A673 (cell line): ENCODE data around the gene MSH5. TPM values are rescaled to one million over a fixed set of nuclear protein-coding genes. Genes with fewer than 3 reads are reported as not detected.

Experiments used
- BruUV-seq: library from RNA; stranded (reverse); fragments of 400-500 nt; replicated peaks from 2 replicates; lab custom pipeline; 2021; lab: Mats Ljungman, UMichigan
- CTCF ChIA-PET: fragments of 300-600 bp; sonication (Branson Sonifier 250); formaldehyde crosslinking; loops from one replicate; lab custom pipeline; 2022; ENCODE audit warnings: antibody characterized with exemption; lab: Charles Lee
- POLR2A ChIA-PET: fragments of 300-600 bp; sonication (Branson Sonifier 250); formaldehyde crosslinking; loops from one replicate; lab custom pipeline; 2022; ENCODE audit warnings: antibody characterized with exemption; ENCODE audit not compliant: low non-redundant PET; lab: Charles Lee
- DNase-seq: peaks from one replicate; pipeline ENCODE4 v3.0.0-alpha.2; 2015; ENCODE audit warnings: low spot score
- H3K27ac ChIP-seq: fragments of 200-600 bp; sonication (generic); 2 replicates; pipeline ENCODE4 v1.5.1; 2016; ENCODE audit warnings: mixed run types, low read depth, mild to moderate bottlenecking, mixed read lengths, antibody characterized with exemption, low read length; ENCODE audit not compliant: poor library complexity, severe bottlenecking
- H3K27me3 ChIP-seq: fragments of 200-600 bp; sonication (generic); replicated peaks from 2 replicates; pipeline ENCODE4 v1.6.1; 2017; ENCODE audit warnings: mixed run types, low read depth, mild to moderate bottlenecking, mixed read lengths, antibody characterized with exemption, low read length; ENCODE audit not compliant: insufficient read depth, poor library complexity
- H3K36me3 ChIP-seq: fragments of 200-600 bp; sonication (generic); 2 replicates; pipeline ENCODE4 v1.6.1; 2016; ENCODE audit warnings: mixed run types, mild to moderate bottlenecking, mixed read lengths, antibody characterized with exemption, low read length; ENCODE audit not compliant: insufficient read depth, poor library complexity, severe bottlenecking
- H3K4me1 ChIP-seq: fragments of 200-600 bp; sonication (generic); 2 replicates; pipeline ENCODE4 v1.6.1; 2017; ENCODE audit warnings: mixed run types, mild to moderate bottlenecking, mixed read lengths, antibody characterized with exemption, low read length; ENCODE audit not compliant: insufficient read depth, poor library complexity, severe bottlenecking
- H3K4me3 ChIP-seq: fragments of 200-600 bp; sonication (generic); 2 replicates; pipeline ENCODE4 v1.5.1; 2016; ENCODE audit warnings: low read depth, mixed run types, mild to moderate bottlenecking, mixed read lengths, low read length; ENCODE audit not compliant: poor library complexity, severe bottlenecking
- H3K9me3 ChIP-seq: fragments of 200-600 bp; sonication (generic); 2 replicates; pipeline ENCODE4 v1.6.1; 2016; ENCODE audit warnings: mixed run types, low read depth, mild to moderate bottlenecking, mixed read lengths, antibody characterized with exemption, low read length; ENCODE audit not compliant: poor library complexity, severe bottlenecking
- EZH2 ChIP-seq: fragments of 200-600 bp; sonication (generic); IDR thresholded peaks from 2 replicates; pipeline ENCODE4 v1.6.1; 2017; ENCODE audit warnings: borderline replicate concordance, low read depth, mild to moderate bottlenecking, mixed read lengths, antibody characterized with exemption, low read length; ENCODE audit not compliant: poor library complexity, severe bottlenecking
- intact Hi-C: fragments of 100-400 bp; cut with micrococcal nuclease; formaldehyde crosslinking; loops from one replicate; pipeline ENCODE4 v1.10.0; 2022; ENCODE audit not compliant: unreplicated experiment
- total RNA-seq: library from RNA; stranded (reverse); gene quantifications from 2 replicates; pipeline ENCODE4 v1.2.3, GENCODE V29; 2021
- TF ChIP-seq, protein P1 (sequence below): fragments of 300-800, 200-600 bp; sonication (generic); conservative IDR thresholded peaks from 2 replicates; pipeline ENCODE4 v1.5.1; 2017; ENCODE audit warnings: low read depth, mild to moderate bottlenecking, antibody characterized with exemption, low read length, moderate library complexity, mixed read lengths

Gene MSH5
- total RNA-seq, 1 experiment from 2014 or later = 76.4 TPM

DNA sequence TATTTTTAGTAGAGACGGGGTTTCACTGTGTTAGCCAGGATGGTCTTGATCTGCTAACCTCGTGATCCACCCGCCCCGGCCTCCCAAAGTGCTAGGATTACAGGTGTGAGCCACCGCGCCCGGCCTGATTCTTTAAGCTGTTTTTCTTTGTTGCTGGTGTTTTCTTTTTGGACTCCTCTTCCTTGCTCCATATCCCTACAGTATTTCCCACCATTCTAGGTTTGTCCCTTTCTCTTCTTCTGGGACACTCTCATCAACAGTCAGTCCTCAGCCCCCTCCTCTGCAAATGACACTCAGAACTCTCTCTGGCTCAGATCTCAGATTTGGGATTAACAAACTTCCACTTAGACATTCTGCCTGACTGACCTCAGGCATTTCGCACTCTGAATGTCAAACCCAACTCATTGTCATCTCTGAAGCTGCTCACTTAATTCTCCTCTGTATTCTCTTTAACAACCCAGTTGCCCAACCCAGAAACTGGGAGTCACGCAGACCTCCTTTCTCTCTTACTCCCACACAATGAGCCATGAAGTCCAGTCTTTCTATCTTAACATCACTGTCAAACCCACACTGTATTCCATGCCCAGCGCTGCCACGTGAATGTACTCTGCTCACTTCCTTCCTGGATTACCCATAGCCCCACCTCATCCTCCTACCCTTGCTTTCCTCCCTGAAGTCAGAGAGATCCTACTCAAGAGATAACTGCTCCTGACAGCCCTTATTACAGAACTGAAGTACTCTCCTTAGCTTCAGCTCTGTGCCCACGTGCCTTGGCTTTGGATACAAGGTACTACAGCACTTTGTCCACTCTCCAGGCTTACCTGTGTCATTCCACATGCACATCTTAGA lies 14.1 kb upstream of the MSH5 start:
- ChIA-PET CTCF (no interaction called here), POLR2A (interaction anchor here (0.7 kb wide), 1 partner anchor 119 kb away, joined by 3 read pairs; no protein-coding TSS in a partner anchor)
- no peak overlapping the region for H3K4me3 ChIP-seq
- TF ChIP-seq EZH2 = no peak
- TF ChIP-seq, protein P1, sequence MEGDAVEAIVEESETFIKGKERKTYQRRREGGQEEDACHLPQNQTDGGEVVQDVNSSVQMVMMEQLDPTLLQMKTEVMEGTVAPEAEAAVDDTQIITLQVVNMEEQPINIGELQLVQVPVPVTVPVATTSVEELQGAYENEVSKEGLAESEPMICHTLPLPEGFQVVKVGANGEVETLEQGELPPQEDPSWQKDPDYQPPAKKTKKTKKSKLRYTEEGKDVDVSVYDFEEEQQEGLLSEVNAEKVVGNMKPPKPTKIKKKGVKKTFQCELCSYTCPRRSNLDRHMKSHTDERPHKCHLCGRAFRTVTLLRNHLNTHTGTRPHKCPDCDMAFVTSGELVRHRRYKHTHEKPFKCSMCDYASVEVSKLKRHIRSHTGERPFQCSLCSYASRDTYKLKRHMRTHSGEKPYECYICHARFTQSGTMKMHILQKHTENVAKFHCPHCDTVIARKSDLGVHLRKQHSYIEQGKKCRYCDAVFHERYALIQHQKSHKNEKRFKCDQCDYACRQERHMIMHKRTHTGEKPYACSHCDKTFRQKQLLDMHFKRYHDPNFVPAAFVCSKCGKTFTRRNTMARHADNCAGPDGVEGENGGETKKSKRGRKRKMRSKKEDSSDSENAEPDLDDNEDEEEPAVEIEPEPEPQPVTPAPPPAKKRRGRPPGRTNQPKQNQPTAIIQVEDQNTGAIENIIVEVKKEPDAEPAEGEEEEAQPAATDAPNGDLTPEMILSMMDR = no peak
- intact Hi-C loops = no loop called here
- no peaks in the 10 kb centered on the region for H3K9me3 ChIP-seq
- peaks cover 20% of the 10 kb centered on the region for H3K36me3 ChIP-seq
- peaks cover 11% of the 10 kb centered on the region for H3K4me1 ChIP-seq
- H3K27ac ChIP-seq = no peak overlapping the region
- no peaks in the 10 kb centered on the region for H3K27me3 ChIP-seq
- DNase-seq = no peak
- no TSS peak for BruUV-seq

GRCh38 chr6:31727034-31727716 lies 12.6 kb upstream of the MSH5 start:
- ChIA-PET POLR2A (no interaction called here), CTCF (no interaction called here)
- H3K9me3 ChIP-seq = no peaks in the 10 kb centered on the region
- no peak overlapping the region for H3K27ac ChIP-seq
- H3K36me3 ChIP-seq = peaks cover 34% of the 10 kb centered on the region
- no peaks in the 10 kb centered on the region for H3K27me3 ChIP-seq
- no TSS peak for BruUV-seq
- intact Hi-C loops = no loop called here
- H3K4me3 ChIP-seq = no peak overlapping the region
- peaks cover 11% of the 10 kb centered on the region for H3K4me1 ChIP-seq
- DNase-seq = no peak
- no peak for TF ChIP-seq EZH2
- TF ChIP-seq, protein P1 = no peak

- peaks cover 11% of the 10 kb centered on the region for H3K4me1 ChIP-seq
- TF ChIP-seq, protein P1 = no peak
- no peak for TF ChIP-seq EZH2
- H3K36me3 ChIP-seq = peaks cover 41% of the 10 kb centered on the region
- BruUV-seq = no TSS peak
- H3K9me3 ChIP-seq = no peaks in the 10 kb centered on the region
- no peak for DNase-seq
- no peaks in the 10 kb centered on the region for H3K27me3 ChIP-seq
- ChIA-PET POLR2A (no interaction called here), CTCF (no interaction called here)
- intact Hi-C loops = loop anchor here (2.0 kb wide), 1 partner anchor 99 kb away; the partner anchor contains the start of gene HSPA1B
- H3K27ac ChIP-seq = no peak overlapping the region
- H3K4me3 ChIP-seq = no peak overlapping the region
These were observed 11.8 kb upstream of the MSH5 start for GRCh38 chr6:31727717-31728671.
